Measurements from ENCODE around the gene ZNF426. TPM values are rescaled to one million over a fixed set of nuclear protein-coding genes. Genes with fewer than 3 reads are reported as not detected.
"Not testable (repeated sequence)": the region's sequence is repeated elsewhere in the genome, so short reads cannot be mapped to it uniquely, and the experiment has no call there.

ZNF426 gene
- 10 to 100 TPM; 14.8 to 24.0 TPM for total RNA-seq
- polyA plus RNA-seq = 1 to 10 TPM; 2.6 to 4.1 TPM
- long read RNA-seq, donor 1, full-length matches to known transcripts = 4 of 4 reads
- long read RNA-seq, donor 1, partial matches to known transcripts = 0 of 4 reads
- long read RNA-seq, donor 1, other reads (novel, unspliced or antisense) = 0 of 4 reads
- long read RNA-seq, donor 2, full-length matches to known transcripts = 4 of 4 reads
- long read RNA-seq, donor 2, partial matches to known transcripts = 0 of 4 reads
- long read RNA-seq, donor 2, other reads (novel, unspliced or antisense) = 0 of 4 reads
- long read RNA-seq, donor 3, full-length matches to known transcripts = 1 of 1 reads
- long read RNA-seq, donor 3, partial matches to known transcripts = 0 of 1 reads
- long read RNA-seq, donor 3, other reads (novel, unspliced or antisense) = 0 of 1 reads
- long read RNA-seq, donor 4, full-length matches to known transcripts = 3 of 3 reads
- long read RNA-seq, donor 4, partial matches to known transcripts = 0 of 3 reads
- long read RNA-seq, donor 4, other reads (novel, unspliced or antisense) = 0 of 3 reads
- long read RNA-seq, donor 5, full-length matches to known transcripts = 2 of 2 reads
- long read RNA-seq, donor 5, partial matches to known transcripts = 0 of 2 reads
- long read RNA-seq, donor 5, other reads (novel, unspliced or antisense) = 0 of 2 reads

- Histone ChIP-seq H3K27ac (ENCODE audit: low read depth in 1 of 2, low read length in 1 of 2) (peak within 1 kb of the TSS; percentile 93 to 96), H3K27me3 (ENCODE audit: control insufficient read depth in 3 of 3, insufficient read depth in 3 of 3, low read length in 2 of 3) (no peaks in the 10 kb centered on the region), H3K9me3 (ENCODE audit: control insufficient read depth in 4 of 4, insufficient read depth in 3 of 4, low read length in 3 of 4) (peaks cover 0 to 28% (median 20%) of the 10 kb centered on the region in 4 donors), H3K4me1 (ENCODE audit: control insufficient read depth in 5 of 5, insufficient read depth in 5 of 5, low read length in 5 of 5) (peaks cover 0 to 9% (median 0%) of the 10 kb centered on the region in 5 donors), H3K36me3 (ENCODE audit: control insufficient read depth in 4 of 4, insufficient read depth in 4 of 4, low read length in 4 of 4) (peaks cover 23 to 32% (median 28%) of the 10 kb centered on the region in 4 donors), H3K9ac (ENCODE audit: insufficient read depth in 1 of 2, low read length in 2 of 2) (peak within 1 kb of the TSS; percentile 96 to 100), H3K4me3 (peak within 1 kb of the TSS; percentile 87)
- ATAC-seq (ENCODE audit: insufficient read depth, low FRiP score) (peak; percentile 90), DNase-seq (peak; percentile 95 to 97 (median 97))
- 1 to 2% methylated on average over 49 of the region's 49 CpGs for WGBS, 2 donors
- no peak for TF ChIP-seq CTCF (IDR thresholded peaks at IDR 0.05; ENCODE audit: control extremely low read depth, extremely low read depth)
Observed at GRCh38 chr19:9538183-9539058, at the start of gene ZNF426. ZNF426 (minus strand) TSS chr19:9538645; CDS start chr19:9536232, 2,413 bp downstream.

GRCh38 chr19:9586764-9587163, 48.3 kb upstream of the ZNF426 start:
- Histone ChIP-seq H3K9me3 (ENCODE audit: control insufficient read depth in 4 of 4, insufficient read depth in 3 of 4, low read length in 3 of 4) (peaks cover 0 to 2% (median 0%) of the 10 kb centered on the region in 4 donors), H3K36me3 (ENCODE audit: control insufficient read depth in 4 of 4, insufficient read depth in 4 of 4, low read length in 4 of 4) (peaks cover 0 to 3% (median 0%) of the 10 kb centered on the region in 4 donors), H3K9ac (ENCODE audit: insufficient read depth in 1 of 2, low read length in 2 of 2) (no peak overlapping the region), H3K27me3 (ENCODE audit: control insufficient read depth in 3 of 3, insufficient read depth in 3 of 3, low read length in 2 of 3) (no peaks in the 10 kb centered on the region), H3K4me3 (no peak overlapping the region), H3K27ac (ENCODE audit: low read depth in 1 of 2, low read length in 1 of 2) (no peak overlapping the region), H3K4me1 (ENCODE audit: control insufficient read depth in 5 of 5, insufficient read depth in 5 of 5, low read length in 5 of 5) (peaks cover 0 to 8% (median 4%) of the 10 kb centered on the region in 5 donors)
- ATAC-seq (ENCODE audit: insufficient read depth, low FRiP score) = no peak
- DNase-seq = peak; percentile 63 to 72 (median 65)
- WGBS, 2 donors = 17% methylated on average over 7 of the region's 7 CpGs
- TF ChIP-seq CTCF (IDR thresholded peaks at IDR 0.05; ENCODE audit: control extremely low read depth, extremely low read depth) = peak; percentile 74

- ATAC-seq (ENCODE audit: insufficient read depth, low FRiP score) = peak; percentile 90
- peaks cover 0 to 23% (median 6%) of the 10 kb centered on the region in 4 donors for H3K36me3 ChIP-seq (ENCODE audit: control insufficient read depth in 4 of 4, insufficient read depth in 4 of 4, low read length in 4 of 4)
Observed at GRCh38 chr19:9584073-9584833, 45.8 kb upstream of the ZNF426 start, which contains the start of gene ZNF121. ZNF121 (minus strand) TSS chr19:9584504; CDS start chr19:9568097, 16,407 bp downstream.

GRCh38 chr19:9582081-9582725, 43.8 kb upstream of the ZNF426 start:
- DNase-seq; H3K27ac ChIP-seq (ENCODE audit: low read depth in 1 of 2, low read length in 1 of 2); H3K9ac ChIP-seq (ENCODE audit: insufficient read depth in 1 of 2, low read length in 2 of 2); H3K4me3 ChIP-seq; H3K4me1 ChIP-seq (ENCODE audit: control insufficient read depth in 5 of 5, insufficient read depth in 5 of 5, low read length in 5 of 5); H3K27me3 ChIP-seq (ENCODE audit: control insufficient read depth in 3 of 3, insufficient read depth in 3 of 3, low read length in 2 of 3); ATAC-seq (ENCODE audit: insufficient read depth, low FRiP score): not testable (repeated sequence)
- peaks cover 0 to 18% (median 11%) of the 10 kb centered on the region in 4 donors for H3K9me3 ChIP-seq (ENCODE audit: control insufficient read depth in 4 of 4, insufficient read depth in 3 of 4, low read length in 3 of 4)
- WGBS, 2 donors = 91 to 93% methylated on average over 13 of the region's 13 CpGs
- peaks cover 0 to 36% (median 11%) of the 10 kb centered on the region in 4 donors for H3K36me3 ChIP-seq (ENCODE audit: control insufficient read depth in 4 of 4, insufficient read depth in 4 of 4, low read length in 4 of 4)

More at GRCh38 chr19:9584073-9584833, 45.8 kb upstream of the ZNF426 start, which contains the start of gene ZNF121:
- peaks cover 0 to 8% (median 4%) of the 10 kb centered on the region in 5 donors for H3K4me1 ChIP-seq (ENCODE audit: control insufficient read depth in 5 of 5, insufficient read depth in 5 of 5, low read length in 5 of 5)
- H3K27me3 ChIP-seq (ENCODE audit: control insufficient read depth in 3 of 3, insufficient read depth in 3 of 3, low read length in 2 of 3) = no peaks in the 10 kb centered on the region
- DNase-seq = peak; percentile 90 to 94 (median 92)
- 0 to 1% methylated on average over 51 of the region's 51 CpGs for WGBS, 2 donors
- H3K27ac ChIP-seq (ENCODE audit: low read depth in 1 of 2, low read length in 1 of 2) = peak within 1 kb of the TSS; percentile 89
- peaks cover 0 to 9% (median 6%) of the 10 kb centered on the region in 4 donors for H3K9me3 ChIP-seq (ENCODE audit: control insufficient read depth in 4 of 4, insufficient read depth in 3 of 4, low read length in 3 of 4)
- H3K9ac ChIP-seq (ENCODE audit: insufficient read depth in 1 of 2, low read length in 2 of 2) = peak within 1 kb of the TSS; percentile 93 to 95
- no peak for TF ChIP-seq CTCF (IDR thresholded peaks at IDR 0.05; ENCODE audit: control extremely low read depth, extremely low read depth)
- peak within 1 kb of the TSS; percentile 66 for H3K4me3 ChIP-seq
